B cell (primary cell): ENCODE results near the gene NPBWR2. TPM values are rescaled to one million over a fixed set of nuclear protein-coding genes. Genes with fewer than 3 reads are reported as not detected.

Source experiments
- ATAC-seq: fragments of 200-7000 bp; cut with Tn5 transposase; one replicate; pipeline ENCODE4 v1.10.0; 2021; ENCODE audit warnings: low read depth, mild to moderate bottlenecking, moderate number of reproducible peaks, moderate library complexity
- CTCF ChIA-PET: fragments of 350-600 bp; sonication (Branson Sonifier 250); formaldehyde crosslinking; loops from one replicate; lab custom pipeline; 2021; ENCODE audit warnings: antibody characterized with exemption, inconsistent platforms; lab: Charles Lee
- POLR2A ChIA-PET: fragments of 350-600 bp; sonication (Branson Sonifier 250); formaldehyde crosslinking; loops from one replicate; lab custom pipeline; 2021; ENCODE audit warnings: antibody characterized with exemption; lab: Charles Lee
- DNase-seq: peaks from one replicate; pipeline ENCODE4 v3.0.0; 2013
- H2AFZ ChIP-seq: 2 replicates; pipeline ENCODE4 v1.6.1; 2012; ENCODE audit warnings: mild to moderate bottlenecking, low read depth, low read length; ENCODE audit not compliant: insufficient read depth, poor library complexity, severe bottlenecking
- H3K27ac ChIP-seq, 2 donors: 1 replicate in 1 of 2; 2 replicates in 1 of 2; pipeline ENCODE4 v1.5.1; 2012 to 2013; ENCODE audit warnings: low read length in 2 of 2, mild to moderate bottlenecking in 2 of 2, moderate library complexity in 1 of 2
- H3K27me3 ChIP-seq, 4 experiments: fragments of 200-600 bp in 1 of 4; sonication (generic) in 1 of 4; replicated peaks in 1 of 4; 1 replicate in 2 of 4; 2 replicates in 2 of 4; pipeline versions ENCODE4 v1.6.1 to v1.7.0; 2013 to 2016; ENCODE audit warnings: low read length in 3 of 4, mild to moderate bottlenecking in 2 of 4, mixed read lengths in 1 of 4, moderate library complexity in 1 of 4; ENCODE audit not compliant: insufficient read depth in 4 of 4, control insufficient read depth in 3 of 4; ENCODE audit errors: control extremely low read depth in 1 of 4
- H3K36me3 ChIP-seq, 2 experiments: replicated peaks in 1 of 2; 1 replicate in 1 of 2; 2 replicates in 1 of 2; pipeline versions ENCODE4 v1.6.1 to v1.7.1; 2013; ENCODE audit warnings: low read length in 1 of 2; ENCODE audit not compliant: insufficient read depth in 2 of 2, control insufficient read depth in 1 of 2; ENCODE audit errors: control extremely low read depth in 1 of 2, extremely low read depth in 1 of 2
- H3K4me1 ChIP-seq, 2 donors: fragments of 200-600 bp in 1 of 2; sonication (generic) in 1 of 2; 1 replicate in 1 of 2; 2 replicates in 1 of 2; pipeline versions ENCODE4 v1.5.1 to v1.6.1; 2013 to 2017; ENCODE audit warnings: low read length in 2 of 2; ENCODE audit not compliant: control insufficient read depth in 2 of 2, insufficient read depth in 2 of 2
- H3K4me2 ChIP-seq: replicated peaks from 2 replicates; pipeline ENCODE3; 2012; ENCODE audit warnings: mild to moderate bottlenecking, low read depth, low read length; ENCODE audit not compliant: poor library complexity, severe bottlenecking
- H3K4me3 ChIP-seq, 5 experiments: fragments of 200-600 bp in 1 of 5; sonication (generic) in 1 of 5; 1 replicate in 3 of 5; 2 replicates in 2 of 5; pipeline versions ENCODE4 v1.5.1 to v1.7.0; 2011 to 2016; ENCODE audit warnings: low read length in 4 of 5, mild to moderate bottlenecking in 4 of 5, low read depth in 2 of 5, control low read depth in 1 of 5, moderate library complexity in 1 of 5; ENCODE audit not compliant: insufficient read depth in 1 of 5; ENCODE audit errors: control extremely low read depth in 1 of 5, extremely low read depth in 1 of 5
- H3K79me2 ChIP-seq: fragments of 200-600 bp; sonication (generic); one replicate; pipeline ENCODE4 v1.6.0; 2016; ENCODE audit warnings: low read length; ENCODE audit not compliant: control insufficient read depth, insufficient read depth
- H3K9ac ChIP-seq: fragments of 200-600 bp; sonication (generic); 2 replicates; pipeline ENCODE4 v1.6.1; 2017; ENCODE audit warnings: mild to moderate bottlenecking, low read length, moderate library complexity
- H3K9me3 ChIP-seq, 3 donors: one replicate each; pipeline versions ENCODE4 v1.6.1 to v1.7.1; 2013; ENCODE audit warnings: low read length in 2 of 3; ENCODE audit not compliant: control insufficient read depth in 2 of 3, insufficient read depth in 1 of 3; ENCODE audit errors: control extremely low read depth in 1 of 3
- H4K20me1 ChIP-seq: 2 replicates; pipeline ENCODE4 v1.6.0; 2012; ENCODE audit warnings: mild to moderate bottlenecking, low read length; ENCODE audit not compliant: insufficient read depth, control insufficient read depth, poor library complexity, severe bottlenecking
- H3K27ac Mint-ChIP-seq: one replicate; pipeline ENCODE4 v1.8.0; 2021; ENCODE audit warnings: mixed read lengths
- H3K27me3 Mint-ChIP-seq: one replicate; pipeline ENCODE4 v1.8.0; 2021; ENCODE audit warnings: mixed read lengths
- H3K4me1 Mint-ChIP-seq: one replicate; pipeline ENCODE4 v1.8.0; 2021; ENCODE audit warnings: mixed read lengths
- H3K4me3 Mint-ChIP-seq: one replicate; pipeline ENCODE4 v1.8.0; 2021; ENCODE audit warnings: mixed read lengths
- H3K9me3 Mint-ChIP-seq: one replicate; pipeline ENCODE4 v1.8.0; 2022; ENCODE audit warnings: mixed read lengths; ENCODE audit not compliant: insufficient read depth
- EZH2 ChIP-seq: IDR thresholded peaks from 2 replicates; pipeline ENCODE4 v1.6.1; 2012; ENCODE audit warnings: borderline replicate concordance, low read depth, mild to moderate bottlenecking, moderate library complexity, low read length; ENCODE audit not compliant: insufficient read depth, poor library complexity, severe bottlenecking
- WGBS: methylation state at CpG from one replicate; pipeline ENCODE4 v1.1.5; 2013; ENCODE audit warnings: missing lambda C conversion rate; ENCODE audit not compliant: insufficient coverage; 5-methylcytosine and 5-hydroxymethylcytosine counted together
- intact Hi-C: fragments of 100-400 bp; cut with micrococcal nuclease; formaldehyde crosslinking; loops from one replicate; pipeline ENCODE4 v1.10.0; 2022
- polyA plus RNA-seq: library from polyadenylated mRNA; depleted of rRNA; stranded (reverse); fragments of >200 nt; gene quantifications from 2 replicates; pipeline ENCODE4 v1.2.3, GENCODE V29; 2012
- total RNA-seq, 2 donors: library from RNA; stranded (reverse); fragments of 120-200 nt in 1 of 2; gene quantifications; 1 replicate in 1 of 2; 2 replicates in 1 of 2; pipeline versions ENCODE4 v1.2.3 to v1.2.4, GENCODE V29; 2013 to 2022
- TF ChIP-seq, protein P1 (sequence below): fragments of 200-600 bp; IDR thresholded peaks from one replicate; pipeline ENCODE4 v1.8.0; 2022; ENCODE audit warnings: antibody characterized with exemption, mild to moderate bottlenecking

NPBWR2 gene
- total and polyA plus RNA-seq, 2 donors (not counting 1 experiment from before 2014, with no cell fraction given): 0.21 TPM; not detected in 1

GRCh38 chr20:64065062-64065973 is 42.0 kb downstream of the NPBWR2 start:
- no peak overlapping the region for H2AFZ ChIP-seq
- Mint-ChIP-seq H3K4me1 (peaks cover 53% of the 10 kb centered on the region), H3K4me3 (peak overlapping the region; percentile 88), H3K27me3 (no peaks in the 10 kb centered on the region), H3K27ac (peak overlapping the region; percentile 95), H3K9me3 (no peaks in the 10 kb centered on the region)
- ChIA-PET POLR2A (interaction anchor here (0.8 to 4.2 kb wide), 3 partner anchors 13 to 85 kb away, joined by 3 to 55 read pairs (median 4); partner anchors contain the start of genes OPRL1, PRPF6, RGS19 and SAMD10), CTCF (interaction anchor here (0.7 to 3.2 kb wide), 10 partner anchors 8 to 155 kb away, joined by 3 to 14 read pairs (median 4); partner anchors contain the start of genes LKAAEAR1, NPBWR2, OPRL1 and RGS19)
- intact Hi-C loops: no loop called here
- H3K27ac ChIP-seq: peak overlapping the region; percentile 40 to 55
- peaks cover 15% of the 10 kb centered on the region for H4K20me1 ChIP-seq
- H3K4me2 ChIP-seq: peak overlapping the region; percentile 98
- ATAC-seq (peak; percentile 12), DNase-seq (peak; percentile 60)
- H3K27me3 ChIP-seq: no peaks in the 10 kb centered on the region
- WGBS: 24% methylated on average over 27 of the region's 27 CpGs
- no peak overlapping the region for H3K9ac ChIP-seq
- H3K36me3 ChIP-seq: no peaks in the 10 kb centered on the region
- H3K79me2 ChIP-seq: peaks cover 27% of the 10 kb centered on the region
- H3K4me3 ChIP-seq: no peak overlapping the region
- no peaks in the 10 kb centered on the region for H3K9me3 ChIP-seq
- peaks cover 56 to 78% of the 10 kb centered on the region in 2 donors for H3K4me1 ChIP-seq
- TF ChIP-seq EZH2: no peak
- TF ChIP-seq, protein P1, sequence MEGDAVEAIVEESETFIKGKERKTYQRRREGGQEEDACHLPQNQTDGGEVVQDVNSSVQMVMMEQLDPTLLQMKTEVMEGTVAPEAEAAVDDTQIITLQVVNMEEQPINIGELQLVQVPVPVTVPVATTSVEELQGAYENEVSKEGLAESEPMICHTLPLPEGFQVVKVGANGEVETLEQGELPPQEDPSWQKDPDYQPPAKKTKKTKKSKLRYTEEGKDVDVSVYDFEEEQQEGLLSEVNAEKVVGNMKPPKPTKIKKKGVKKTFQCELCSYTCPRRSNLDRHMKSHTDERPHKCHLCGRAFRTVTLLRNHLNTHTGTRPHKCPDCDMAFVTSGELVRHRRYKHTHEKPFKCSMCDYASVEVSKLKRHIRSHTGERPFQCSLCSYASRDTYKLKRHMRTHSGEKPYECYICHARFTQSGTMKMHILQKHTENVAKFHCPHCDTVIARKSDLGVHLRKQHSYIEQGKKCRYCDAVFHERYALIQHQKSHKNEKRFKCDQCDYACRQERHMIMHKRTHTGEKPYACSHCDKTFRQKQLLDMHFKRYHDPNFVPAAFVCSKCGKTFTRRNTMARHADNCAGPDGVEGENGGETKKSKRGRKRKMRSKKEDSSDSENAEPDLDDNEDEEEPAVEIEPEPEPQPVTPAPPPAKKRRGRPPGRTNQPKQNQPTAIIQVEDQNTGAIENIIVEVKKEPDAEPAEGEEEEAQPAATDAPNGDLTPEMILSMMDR: no peak
